GM23338 (cell line): ENCODE measurements around the gene RTN4RL1. TPM values are rescaled to one million over a fixed set of nuclear protein-coding genes. Genes with fewer than 3 reads are reported as not detected.

ENCODE experiments used
- ATAC-seq: fragments of 200-7000 bp; cut with Tn5 transposase; 3 replicates; pipeline ENCODE4 v1.9.1; 2020
- DNase-seq: peaks from one replicate; pipeline ENCODE4 v3.0.0-alpha.2; 2015; ENCODE audit warnings: low spot score
- H2AFZ ChIP-seq: fragments of 200-600 bp; sonication (generic); 2 replicates; pipeline ENCODE4 v1.8.0; 2016; ENCODE audit warnings: antibody characterized with exemption, mild to moderate bottlenecking, moderate library complexity
- H3F3A ChIP-seq: fragments of 200-600 bp; sonication (generic); replicated peaks from 2 replicates; pipeline ENCODE4 v1.8.0; 2017; ENCODE audit warnings: antibody characterized with exemption, mixed run types, low read depth
- H3K27ac ChIP-seq: fragments of 200-600 bp; sonication (generic); 2 replicates; pipeline ENCODE4 v1.6.1; 2016; ENCODE audit warnings: low read depth
- H3K27me3 ChIP-seq: fragments of 200-600 bp; sonication (generic); 2 replicates; pipeline ENCODE4 v1.8.0; 2016; ENCODE audit warnings: mild to moderate bottlenecking, mixed run types, moderate library complexity; ENCODE audit not compliant: insufficient read depth
- H3K36me3 ChIP-seq: fragments of 200-600 bp; sonication (generic); 2 replicates; pipeline ENCODE4 v1.8.0; 2016; ENCODE audit warnings: mild to moderate bottlenecking; ENCODE audit not compliant: insufficient read depth
- H3K4me1 ChIP-seq: fragments of 200-600 bp; sonication (generic); 2 replicates; pipeline ENCODE4 v1.8.0; 2016; ENCODE audit warnings: mild to moderate bottlenecking, moderate library complexity; ENCODE audit not compliant: insufficient read depth
- H3K4me2 ChIP-seq: fragments of 200-600 bp; sonication (generic); 2 replicates; pipeline ENCODE4 v1.7.1; 2017; ENCODE audit warnings: mixed run types
- H3K4me3 ChIP-seq: fragments of 200-600 bp; sonication (generic); 2 replicates; pipeline ENCODE4 v1.6.1; 2016; ENCODE audit warnings: mixed run types
- H3K79me2 ChIP-seq: fragments of 200-600 bp; sonication (generic); replicated peaks from 2 replicates; pipeline ENCODE4 v1.8.0; 2017; ENCODE audit warnings: mild to moderate bottlenecking; ENCODE audit not compliant: insufficient read depth
- H3K9me2 ChIP-seq: fragments of 200-600 bp; sonication (generic); 2 replicates; pipeline ENCODE4 v1.8.0; 2017; ENCODE audit not compliant: insufficient read depth
- H4K20me1 ChIP-seq: fragments of 200-600 bp; sonication (generic); replicated peaks from 2 replicates; pipeline ENCODE4 v1.8.0; 2017; ENCODE audit warnings: mild to moderate bottlenecking; ENCODE audit not compliant: insufficient read depth
- H3K27ac Mint-ChIP-seq: 2 replicates; pipeline ENCODE4 v1.8.0; 2020; ENCODE audit warnings: inconsistent platforms, mild to moderate bottlenecking, moderate library complexity, mixed read lengths
- H3K27me3 Mint-ChIP-seq: 3 replicates; pipeline ENCODE4 v1.8.0; 2022; ENCODE audit warnings: low read depth, mild to moderate bottlenecking, moderate library complexity, mixed read lengths, inconsistent platforms; ENCODE audit not compliant: insufficient read depth, poor library complexity
- H3K36me3 Mint-ChIP-seq: 3 replicates; pipeline ENCODE4 v1.8.0; 2021; ENCODE audit warnings: low read depth, mild to moderate bottlenecking, inconsistent platforms, moderate library complexity, mixed read lengths
- H3K4me1 Mint-ChIP-seq: 3 replicates; pipeline ENCODE4 v1.8.0; 2020; ENCODE audit warnings: mild to moderate bottlenecking, inconsistent platforms, mixed read lengths
- H3K4me3 Mint-ChIP-seq: 3 replicates; pipeline ENCODE4 v1.8.0; 2021; ENCODE audit warnings: moderate library complexity, mild to moderate bottlenecking, inconsistent platforms, mixed read lengths
- H3K9me3 Mint-ChIP-seq: 3 replicates; pipeline ENCODE4 v1.8.0; 2020; ENCODE audit warnings: moderate library complexity, mild to moderate bottlenecking, inconsistent platforms, mixed read lengths
- CREB1 ChIP-seq: fragments of 250-450 bp; sonication (Bioruptor Pico); IDR thresholded peaks from 2 replicates; pipeline ENCODE4 v1.5.0; 2020; ENCODE audit warnings: low read depth, mild to moderate bottlenecking, moderate library complexity
- CTCF ChIP-seq, 2 experiments: fragments of 200-600 bp in 1 of 2; sonication (generic) in 1 of 2; conservative IDR thresholded peaks; 2 replicates each; pipeline versions ENCODE4 v1.5.1 to v1.6.1; 2016 to 2017; ENCODE audit warnings: antibody characterized with exemption in 2 of 2, low read depth in 2 of 2, mild to moderate bottlenecking in 2 of 2, moderate library complexity in 1 of 2
- ETS1 ChIP-seq: IDR thresholded peaks from 2 replicates; pipeline ENCODE4 v1.6.1; 2016; ENCODE audit warnings: antibody characterized with exemption
- EZH2 ChIP-seq: fragments of 200-600 bp; sonication (generic); IDR thresholded peaks from one replicate; pipeline ENCODE4 v1.8.0; 2017; ENCODE audit warnings: antibody characterized with exemption, mild to moderate bottlenecking, low read depth; ENCODE audit not compliant: unreplicated experiment
- EZH2phosphoT487 ChIP-seq: fragments of 200-600 bp; sonication (generic); IDR thresholded peaks from one replicate; pipeline ENCODE4 v1.8.1; 2018; ENCODE audit warnings: antibody characterized with exemption; ENCODE audit not compliant: unreplicated experiment
- JUNB ChIP-seq: IDR thresholded peaks from one replicate; pipeline ENCODE4 v1.6.1; 2016; ENCODE audit warnings: antibody characterized with exemption; ENCODE audit not compliant: unreplicated experiment
- NANOG ChIP-seq: IDR thresholded peaks from 2 replicates; pipeline ENCODE4 v1.6.1; 2016; ENCODE audit warnings: antibody characterized with exemption, borderline replicate concordance
- POLR2AphosphoS5 ChIP-seq: IDR thresholded peaks from 2 replicates; pipeline ENCODE4 v1.6.1; 2016; ENCODE audit warnings: antibody characterized with exemption, low read depth
- STAT1 ChIP-seq: IDR thresholded peaks from one replicate; pipeline ENCODE4 v1.6.1; 2016; ENCODE audit warnings: antibody characterized with exemption; ENCODE audit not compliant: unreplicated experiment
- ZNF114 ChIP-seq: fragments of 250-450 bp; sonication (Bioruptor Pico); IDR thresholded peaks from 2 replicates; pipeline ENCODE4 v1.5.0; 2020; ENCODE audit warnings: mild to moderate bottlenecking, moderate library complexity
- ZNF331 ChIP-seq: fragments of 250-450 bp; sonication (Bioruptor Pico); IDR thresholded peaks from 2 replicates; pipeline ENCODE4 v1.5.0; 2020; ENCODE audit warnings: low read depth, mild to moderate bottlenecking, moderate library complexity
- ZNF462 ChIP-seq: fragments of 250-450 bp; sonication (Bioruptor Pico); IDR thresholded peaks from 2 replicates; pipeline ENCODE4 v1.5.0; 2020; ENCODE audit warnings: mild to moderate bottlenecking, moderate library complexity
- polyA plus RNA-seq: library from polyadenylated mRNA; unstranded; fragments of >200 nt; fragmentation: Nextera tagmentation; extraction: Ambion mirVana; gene quantifications from 2 replicates; pipeline ENCODE4 v1.2.1, GENCODE V29; 2016
- total RNA-seq: library from RNA; depleted of rRNA; stranded (reverse); fragments of >200 nt; shearing (Covaris generic); gene quantifications from 2 replicates; pipeline ENCODE4 v1.2.3, GENCODE V29; 2014

Gene RTN4RL1
- total and polyA plus RNA-seq, 2 experiments from 2014 or later: 0.17 TPM; not detected in 1

- Mint-ChIP-seq H3K27ac (no peak overlapping the region), H3K4me3 (no peak overlapping the region), H3K27me3 (peaks cover 78% of the 10 kb centered on the region), H3K9me3 (no peaks in the 10 kb centered on the region), H3K4me1 (peaks cover 10% of the 10 kb centered on the region; the same call in 2 of the 3 replicates), H3K36me3 (no peaks in the 10 kb centered on the region)
- DNase-seq (no peak), ATAC-seq (no peak)
- peaks cover 9% of the 10 kb centered on the region; the same call in 1 of the 2 replicates for H3F3A ChIP-seq
- H3K36me3 ChIP-seq: no peaks in the 10 kb centered on the region
- no peaks in the 10 kb centered on the region for H3K9me2 ChIP-seq
- no peak overlapping the region for H2AFZ ChIP-seq
- no peak overlapping the region for H3K27ac ChIP-seq
- no peak overlapping the region for H3K4me2 ChIP-seq
- H3K4me3 ChIP-seq: no peak overlapping the region
- TF ChIP-seq CREB1: no peak
- H3K79me2 ChIP-seq: no peaks in the 10 kb centered on the region
- H3K27me3 ChIP-seq: peaks cover 86% of the 10 kb centered on the region
- peaks cover 12% of the 10 kb centered on the region for H4K20me1 ChIP-seq
- peaks cover 11% of the 10 kb centered on the region for H3K4me1 ChIP-seq
Observed at GRCh38 chr17:1907216-1907631, 117.9 kb downstream of the RTN4RL1 start.

- Histone ChIP-seq H3F3A (peaks cover 9% of the 10 kb centered on the region; the same call in 1 of the 2 replicates), H3K27me3 (peaks cover 82% of the 10 kb centered on the region), H3K4me2 (no peak overlapping the region), H3K27ac (no peak overlapping the region), H3K4me3 (no peak overlapping the region), H3K4me1 (peaks cover 11% of the 10 kb centered on the region), H3K79me2 (no peaks in the 10 kb centered on the region), H2AFZ (no peak overlapping the region), H3K36me3 (no peaks in the 10 kb centered on the region), H4K20me1 (peaks cover 12% of the 10 kb centered on the region), H3K9me2 (no peaks in the 10 kb centered on the region)
- no peaks in the 10 kb centered on the region for H3K9me3 Mint-ChIP-seq
- DNase-seq: peak; percentile 45
- H3K27ac Mint-ChIP-seq: no peak overlapping the region
- no peak for ATAC-seq
- peaks cover 10% of the 10 kb centered on the region; the same call in 2 of the 3 replicates for H3K4me1 Mint-ChIP-seq
- peaks cover 72% of the 10 kb centered on the region for H3K27me3 Mint-ChIP-seq
- H3K4me3 Mint-ChIP-seq: no peak overlapping the region
- H3K36me3 Mint-ChIP-seq: no peaks in the 10 kb centered on the region
- TF ChIP-seq ZNF114 (no peak), ZNF462 (CRISPR knock-in tag) (no peak), STAT1 (no peak), NANOG (no peak), POLR2AphosphoS5 (no peak), ZNF331 (CRISPR knock-in tag) (no peak), EZH2phosphoT487 (no peak), ETS1 (no peak), CREB1 (no peak), EZH2 (no peak), CTCF (conservative IDR thresholded peaks at IDR 0.05; ENCODE audit: low read depth in 2 of 2) (no peak), JUNB (no peak)
Observed at GRCh38 chr17:1906662-1907101, 118.5 kb downstream of the RTN4RL1 start.
